Lower leg skin (tissue), 3 donors: Measurements from ENCODE around the gene RHOH.

Experiments
- CTCF ChIP-seq, 3 donors: fragments of 450-650 bp; IDR thresholded peaks; one replicate each; pipeline ENCODE4 v1.5.1; 2016; ENCODE audit warnings: antibody characterized with exemption in 3 of 3, mild to moderate bottlenecking in 3 of 3, moderate library complexity in 2 of 3
- POLR2A ChIP-seq, 2 donors: fragments of 450-650 bp; IDR thresholded peaks; one replicate each; pipeline ENCODE4 v1.6.1; 2016 to 2017; ENCODE audit warnings: antibody characterized with exemption in 2 of 2, mild to moderate bottlenecking in 1 of 2, moderate library complexity in 1 of 2

- TF ChIP-seq CTCF (IDR thresholded peaks at IDR 0.05) (no peak), POLR2A (IDR thresholded peaks at IDR 0.05) (no peak)
Measured at GRCh38 chr4:40186665-40187014, 10.2 kb upstream of the RHOH start.
